ENCODE results near the gene CD3E. TPM values are rescaled to one million over a fixed set of nuclear protein-coding genes. Genes with fewer than 3 reads are reported as not detected.

CD3E gene
- total RNA-seq (2021; ENCODE audit: unreplicated experiment) (0.51 TPM), Bru-seq, nascent RNA (not detected), BruChase-seq, experiment 1, labeled RNA remaining after a 2-hour chase (not detected), BruChase-seq, experiment 2, labeled RNA remaining after a 6-hour chase (not detected)
- polyA plus RNA-seq (2012; ENCODE audit: insufficient read length) = not detected
- long read RNA-seq = 0 reads

- no peak within 1 kb of the TSS for H3K27ac ChIP-seq (ENCODE audit: low read length)
- BruUV-seq (replicated peaks) = no TSS peak
- ChIA-PET CTCF (no interaction called here), POLR2A (no interaction called here)
- no peaks in the 10 kb centered on the region for H3K36me3 ChIP-seq (ENCODE audit: control insufficient read depth, insufficient read depth, low read length)
- DNase-seq (ENCODE audit: low read depth, low spot score) (no peak), ATAC-seq (no peak)
- H3K4me3 ChIP-seq (ENCODE audit: low read depth in 2 of 2, low read length in 2 of 2) = no peak within 1 kb of the TSS
- TF ChIP-seq REST (IDR thresholded peaks at IDR 0.05; ENCODE audit: insufficient read depth in 1 of 2, low read depth in 2 of 2, low read length in 1 of 2) (no peak), CTCF (IDR thresholded peaks at IDR 0.05) (no peak), SIN3A (IDR thresholded peaks at IDR 0.05; ENCODE audit: borderline replicate concordance, insufficient read depth, low read depth, low read length) (no peak), TCF7L2 (IDR thresholded peaks at IDR 0.05; ENCODE audit: low read depth, low read length) (no peak), POLR2AphosphoS5 (IDR thresholded peaks at IDR 0.05; ENCODE audit: low read depth, low read length) (no peak)
- in situ Hi-C loops (cut with HindIII; ENCODE audit: low pct_unique_long_range_greater_than_20kb, low sequenced_read_pairs) = no loop called here
- peaks cover 12% of the 10 kb centered on the region for H3K27me3 ChIP-seq (ENCODE audit: control insufficient read depth, insufficient read depth, low read length)
- intact Hi-C loops (cut with micrococcal nuclease; ENCODE audit: unreplicated experiment) = no loop called here
- H3K9me3 ChIP-seq (ENCODE audit: control insufficient read depth, insufficient read depth, low read depth, low read length) = no peaks in the 10 kb centered on the region
- no peaks in the 10 kb centered on the region for H3K4me1 ChIP-seq (ENCODE audit: control insufficient read depth, insufficient read depth, low read length)
These were observed at the start of gene CD3E for GRCh38 chr11:118304568-118305248. TSS of gene CD3E (plus strand) at chr11:118304730. CDS start at chr11:118304953, 223 bp downstream.

GRCh38 chr11:118258410-118258809 is 46.1 kb upstream of the CD3E start:
- H3K27ac ChIP-seq (ENCODE audit: low read length) = no peak overlapping the region
- no peaks in the 10 kb centered on the region for H3K36me3 ChIP-seq (ENCODE audit: control insufficient read depth, insufficient read depth, low read length)
- no peaks in the 10 kb centered on the region; the same call in 1 of the 2 replicates for H3K9me3 ChIP-seq (ENCODE audit: control insufficient read depth, insufficient read depth, low read depth, low read length)
- H3K4me3 ChIP-seq (ENCODE audit: low read depth in 2 of 2, low read length in 2 of 2) = no peak overlapping the region
- no TSS peak for BruUV-seq (replicated peaks)
- ATAC-seq (no peak), DNase-seq (ENCODE audit: low read depth, low spot score) (no peak)
- intact Hi-C loops (cut with micrococcal nuclease; ENCODE audit: unreplicated experiment) = no loop called here
- H3K27me3 ChIP-seq (ENCODE audit: control insufficient read depth, insufficient read depth, low read length) = peaks cover 36% of the 10 kb centered on the region
- POLR2A ChIA-PET = no interaction called here
- no peaks in the 10 kb centered on the region for H3K4me1 ChIP-seq (ENCODE audit: control insufficient read depth, insufficient read depth, low read length)
- TF ChIP-seq SIN3A (IDR thresholded peaks at IDR 0.05; ENCODE audit: borderline replicate concordance, insufficient read depth, low read depth, low read length) = no peak
- TF ChIP-seq CTCF (IDR thresholded peaks at IDR 0.05) = peak; percentile 54
- in situ Hi-C loops (cut with HindIII; ENCODE audit: low pct_unique_long_range_greater_than_20kb, low sequenced_read_pairs) = no loop called here
- CTCF ChIA-PET = no interaction called here

Data from Panc1 (cell line).